Loucy (cell line): ENCODE measurements around the gene CDH2.

Source experiments
- H2AFZ ChIP-seq: fragments of 200-600 bp; sonication (generic); 2 replicates; pipeline ENCODE4 v1.6.0; 2016; ENCODE audit warnings: antibody characterized with exemption, mild to moderate bottlenecking, low read length, moderate library complexity
- H3F3A ChIP-seq: fragments of 200-600 bp; 2 replicates; pipeline ENCODE4 v1.6.0; 2016; ENCODE audit warnings: antibody characterized with exemption, low read depth, mild to moderate bottlenecking
- H3K27me3 ChIP-seq: fragments of 200-600 bp; sonication (generic); 2 replicates; pipeline ENCODE4 v1.6.1; 2014; ENCODE audit warnings: low read length, mild to moderate bottlenecking; ENCODE audit not compliant: insufficient read depth, poor library complexity, severe bottlenecking
- H3K36me3 ChIP-seq: fragments of 200-600 bp; sonication (generic); 2 replicates; pipeline ENCODE4 v1.6.1; 2016; ENCODE audit warnings: low read length; ENCODE audit not compliant: insufficient read depth
- H3K4me1 ChIP-seq: fragments of 200-600 bp; sonication (generic); 2 replicates; pipeline ENCODE4 v1.5.1; 2014; ENCODE audit warnings: low read length, mild to moderate bottlenecking; ENCODE audit not compliant: insufficient read depth, poor library complexity, severe bottlenecking
- H3K4me2 ChIP-seq: fragments of 200-600 bp; sonication (generic); 2 replicates; pipeline ENCODE4 v1.6.0; 2014; ENCODE audit warnings: antibody characterized with exemption, low read length, low read depth, mild to moderate bottlenecking; ENCODE audit not compliant: poor library complexity, severe bottlenecking
- H3K4me3 ChIP-seq: fragments of 200-600 bp; sonication (generic); 2 replicates; pipeline ENCODE4 v1.5.1; 2014; ENCODE audit warnings: low read length, mild to moderate bottlenecking, mixed read lengths; ENCODE audit not compliant: poor library complexity, severe bottlenecking
- H3K79me2 ChIP-seq: fragments of 200-600 bp; sonication (generic); 2 replicates; pipeline ENCODE4 v1.6.1; 2014; ENCODE audit warnings: low read length; ENCODE audit not compliant: insufficient read depth
- H3K9ac ChIP-seq: fragments of 200-600 bp; sonication (generic); 2 replicates; pipeline ENCODE4 v1.6.0; 2014; ENCODE audit warnings: mild to moderate bottlenecking, low read depth, low read length, moderate library complexity; ENCODE audit not compliant: poor library complexity, severe bottlenecking
- H3K9me2 ChIP-seq: fragments of 200-600 bp; sonication (generic); replicated peaks from 2 replicates; pipeline ENCODE4 v1.6.1; 2016; ENCODE audit warnings: low read depth, low read length, mixed read lengths
- H3K9me3 ChIP-seq: fragments of 200-600 bp; sonication (generic); 2 replicates; pipeline ENCODE4 v1.6.1; 2014; ENCODE audit warnings: mild to moderate bottlenecking, antibody characterized with exemption, low read length, low read depth; ENCODE audit not compliant: insufficient read depth
- H4K20me1 ChIP-seq: fragments of 200-600 bp; sonication (generic); 2 replicates; pipeline ENCODE4 v1.6.0; 2014; ENCODE audit warnings: antibody characterized with exemption, low read length, mild to moderate bottlenecking; ENCODE audit not compliant: insufficient read depth, poor library complexity, severe bottlenecking
- CTCF ChIP-seq: fragments of 200-600 bp; sonication (generic); conservative IDR thresholded peaks from 2 replicates; pipeline ENCODE4 v1.5.1; 2014; ENCODE audit warnings: mild to moderate bottlenecking, antibody characterized with exemption, low read length
- EZH2phosphoT487 ChIP-seq: fragments of 200-600 bp; IDR thresholded peaks from 2 replicates; pipeline ENCODE4 v1.6.1; 2018; ENCODE audit warnings: antibody characterized with exemption, mild to moderate bottlenecking, moderate library complexity, borderline replicate concordance

The CDH2 gene

GRCh38 chr18:28176948-28177827 lies at the start of gene CDH2:
Gene CDH2, minus strand, starts transcription at chr18:28177130. Its CDS starts 108 bp downstream, at chr18:28177022.
- H3K36me3 ChIP-seq, result no peaks in the 10 kb centered on the region
- H2AFZ ChIP-seq, result peak within 1 kb of the TSS; percentile 97
- peaks cover 44% of the 10 kb centered on the region for H3K79me2 ChIP-seq
- no peaks in the 10 kb centered on the region for H3K27me3 ChIP-seq
- peak within 1 kb of the TSS; percentile 80 for H3K9ac ChIP-seq
- H3F3A ChIP-seq, result peaks cover 5% of the 10 kb centered on the region; the same call in 1 of the 2 replicates
- peak within 1 kb of the TSS; percentile 96 for H3K4me3 ChIP-seq
- no peaks in the 10 kb centered on the region for H3K9me2 ChIP-seq
- H3K9me3 ChIP-seq, result no peaks in the 10 kb centered on the region
- TF ChIP-seq EZH2phosphoT487, result no peak
- no peak for TF ChIP-seq CTCF
- H3K4me1 ChIP-seq, result peaks cover 31% of the 10 kb centered on the region
- H4K20me1 ChIP-seq, result peaks cover 40% of the 10 kb centered on the region
- H3K4me2 ChIP-seq, result peak within 1 kb of the TSS; percentile 91

- Histone ChIP-seq H3K27me3 (no peaks in the 10 kb centered on the region), H3K79me2 (no peaks in the 10 kb centered on the region), H3K4me2 (no peak overlapping the region), H3K9ac (no peak overlapping the region), H3K4me3 (no peak overlapping the region), H3K4me1 (no peaks in the 10 kb centered on the region), H3F3A (no peaks in the 10 kb centered on the region), H4K20me1 (no peaks in the 10 kb centered on the region), H3K36me3 (no peaks in the 10 kb centered on the region), H3K9me2 (no peaks in the 10 kb centered on the region), H3K9me3 (no peaks in the 10 kb centered on the region), H2AFZ (no peak overlapping the region)
- no peak for TF ChIP-seq EZH2phosphoT487
Observed at GRCh38 chr18:28212060-28212459, 35.1 kb upstream of the CDH2 start.

GRCh38 chr18:28208712-28209265 lies 31.9 kb upstream of the CDH2 start:
- no peak overlapping the region for H2AFZ ChIP-seq
- H3K79me2 ChIP-seq, result no peaks in the 10 kb centered on the region
- TF ChIP-seq EZH2phosphoT487 (no peak), CTCF (no peak)
- no peaks in the 10 kb centered on the region for H3K9me2 ChIP-seq
- no peaks in the 10 kb centered on the region for H3F3A ChIP-seq
- H3K9me3 ChIP-seq, result no peaks in the 10 kb centered on the region
- H3K36me3 ChIP-seq, result no peaks in the 10 kb centered on the region
- H3K4me3 ChIP-seq, result no peak overlapping the region
- no peak overlapping the region for H3K4me2 ChIP-seq
- no peaks in the 10 kb centered on the region for H4K20me1 ChIP-seq
- no peak overlapping the region for H3K9ac ChIP-seq
- no peaks in the 10 kb centered on the region for H3K27me3 ChIP-seq
- H3K4me1 ChIP-seq, result no peaks in the 10 kb centered on the region
